ENCODE data around the gene RALGAPA2. TPM values are rescaled to one million over a fixed set of nuclear protein-coding genes. Genes with fewer than 3 reads are reported as not detected.

RALGAPA2 gene
- total RNA-seq, 1 donor from 2014 or later, result 15.2 TPM

GRCh38 chr20:20480126-20480525 lies 232.3 kb downstream of the RALGAPA2 start:
- no peak for DNase-seq (ENCODE audit: extremely low spot score, unreplicated experiment)
- peaks cover 4% of the 10 kb centered on the region for H3K9me3 Mint-ChIP-seq (ENCODE audit: unreplicated experiment)
- peaks cover under 1% of the 10 kb centered on the region for H3K36me3 Mint-ChIP-seq (ENCODE audit: unreplicated experiment)
- no peak overlapping the region for H3K27ac Mint-ChIP-seq (ENCODE audit: unreplicated experiment)
- TF ChIP-seq CTCF (IDR thresholded peaks at IDR 0.05), result no peak
- no peaks in the 10 kb centered on the region for H3K27me3 Mint-ChIP-seq (ENCODE audit: unreplicated experiment)
- H3K4me1 Mint-ChIP-seq (ENCODE audit: unreplicated experiment), result peaks cover 7% of the 10 kb centered on the region
- no peak overlapping the region for H3K4me3 Mint-ChIP-seq (ENCODE audit: unreplicated experiment)

GRCh38 chr20:20477444-20478041 lies 234.9 kb downstream of the RALGAPA2 start:
- no peak for DNase-seq (ENCODE audit: extremely low spot score, unreplicated experiment)
- Mint-ChIP-seq H3K9me3 (ENCODE audit: unreplicated experiment) (peaks cover 4% of the 10 kb centered on the region), H3K27me3 (ENCODE audit: unreplicated experiment) (no peaks in the 10 kb centered on the region), H3K4me1 (ENCODE audit: unreplicated experiment) (peaks cover 7% of the 10 kb centered on the region), H3K4me3 (ENCODE audit: unreplicated experiment) (no peak overlapping the region), H3K27ac (ENCODE audit: unreplicated experiment) (no peak overlapping the region), H3K36me3 (ENCODE audit: unreplicated experiment) (peaks cover 5% of the 10 kb centered on the region)
- TF ChIP-seq CTCF (IDR thresholded peaks at IDR 0.05), result no peak

GRCh38 chr20:20476504-20476903 lies 235.9 kb downstream of the RALGAPA2 start:
- peaks cover 7% of the 10 kb centered on the region for H3K36me3 Mint-ChIP-seq (ENCODE audit: unreplicated experiment)
- DNase-seq (ENCODE audit: extremely low spot score, unreplicated experiment), result no peak
- H3K9me3 Mint-ChIP-seq (ENCODE audit: unreplicated experiment), result peaks cover 4% of the 10 kb centered on the region
- no peak for TF ChIP-seq CTCF (IDR thresholded peaks at IDR 0.05)
- H3K27me3 Mint-ChIP-seq (ENCODE audit: unreplicated experiment), result no peaks in the 10 kb centered on the region
- H3K27ac Mint-ChIP-seq (ENCODE audit: unreplicated experiment), result no peak overlapping the region
- H3K4me3 Mint-ChIP-seq (ENCODE audit: unreplicated experiment), result no peak overlapping the region
- H3K4me1 Mint-ChIP-seq (ENCODE audit: unreplicated experiment), result peaks cover 7% of the 10 kb centered on the region

GRCh38 chr20:20473657-20474056 lies 238.8 kb downstream of the RALGAPA2 start:
- Mint-ChIP-seq H3K27ac (ENCODE audit: unreplicated experiment) (no peak overlapping the region), H3K9me3 (ENCODE audit: unreplicated experiment) (peaks cover 4% of the 10 kb centered on the region), H3K27me3 (ENCODE audit: unreplicated experiment) (no peaks in the 10 kb centered on the region), H3K4me3 (ENCODE audit: unreplicated experiment) (no peak overlapping the region), H3K4me1 (ENCODE audit: unreplicated experiment) (no peaks in the 10 kb centered on the region), H3K36me3 (ENCODE audit: unreplicated experiment) (peaks cover 7% of the 10 kb centered on the region)
- TF ChIP-seq CTCF (IDR thresholded peaks at IDR 0.05), result no peak
- no peak for DNase-seq (ENCODE audit: extremely low spot score, unreplicated experiment)

- no peak for DNase-seq (ENCODE audit: extremely low spot score, unreplicated experiment)
- no peaks in the 10 kb centered on the region for H3K27me3 Mint-ChIP-seq (ENCODE audit: unreplicated experiment)
- no peak for TF ChIP-seq CTCF (IDR thresholded peaks at IDR 0.05)
- no peak overlapping the region for H3K27ac Mint-ChIP-seq (ENCODE audit: unreplicated experiment)
- H3K4me1 Mint-ChIP-seq (ENCODE audit: unreplicated experiment), result no peaks in the 10 kb centered on the region
- H3K36me3 Mint-ChIP-seq (ENCODE audit: unreplicated experiment), result peaks cover 11% of the 10 kb centered on the region
- H3K4me3 Mint-ChIP-seq (ENCODE audit: unreplicated experiment), result no peak overlapping the region
- H3K9me3 Mint-ChIP-seq (ENCODE audit: unreplicated experiment), result peaks cover 4% of the 10 kb centered on the region
Measured at GRCh38 chr20:20472684-20473274, 239.7 kb downstream of the RALGAPA2 start.

All from osteocyte (in vitro differentiated cells).